Endothelial cell of umbilical vein (primary cell): ENCODE measurements around the gene SCN3B.

Source experiments
- CTCF ChIP-seq, 2 donors: IDR thresholded peaks; 1 replicate in 1 of 2; 2 replicates in 1 of 2; pipeline ENCODE4 v1.5.1; 2011; ENCODE audit warnings: low read length in 2 of 2, mild to moderate bottlenecking in 2 of 2, moderate library complexity in 2 of 2, control low read depth in 1 of 2, inconsistent platforms in 1 of 2, low read depth in 1 of 2; ENCODE audit not compliant: insufficient read depth in 1 of 2; ENCODE audit errors: extremely low read depth in 1 of 2
- EZH2 ChIP-seq: IDR thresholded peaks from 2 replicates; pipeline ENCODE4 v1.6.1; 2012; ENCODE audit warnings: borderline replicate concordance, low read depth, mild to moderate bottlenecking, moderate library complexity, low read length, inconsistent platforms; ENCODE audit not compliant: severe bottlenecking
- FOS ChIP-seq: IDR thresholded peaks from 2 replicates; pipeline ENCODE4 v1.6.1; 2011; ENCODE audit warnings: mild to moderate bottlenecking, low read length, moderate library complexity, borderline replicate concordance; ENCODE audit not compliant: insufficient read depth
- GATA2 ChIP-seq: IDR thresholded peaks from 2 replicates; pipeline ENCODE4 v1.7.0; 2011; ENCODE audit warnings: low read depth, mild to moderate bottlenecking, moderate library complexity, mixed read lengths, low read length; ENCODE audit not compliant: insufficient read length, insufficient read depth
- JUN ChIP-seq: IDR thresholded peaks from 2 replicates; pipeline ENCODE4 v1.6.1; 2011; ENCODE audit warnings: borderline replicate concordance, low read depth; ENCODE audit not compliant: insufficient read length, insufficient read depth
- MAX ChIP-seq: IDR thresholded peaks from 2 replicates; pipeline ENCODE4 v1.6.1; 2011; ENCODE audit not compliant: insufficient read depth, insufficient read length
- POLR2A ChIP-seq: IDR thresholded peaks from 2 replicates; pipeline ENCODE4 v1.6.1; 2012; ENCODE audit warnings: low read depth, mild to moderate bottlenecking, control low read depth, low read length
- POLR2AphosphoS5 ChIP-seq: IDR thresholded peaks from 2 replicates; pipeline ENCODE4 v1.6.1; 2012; ENCODE audit warnings: low read depth, mild to moderate bottlenecking, control low read depth, low read length, moderate library complexity; ENCODE audit not compliant: insufficient read depth

- TF ChIP-seq CTCF (IDR thresholded peaks at IDR 0.05; ENCODE audit: extremely low read depth in 1 of 2, insufficient read depth in 1 of 2, low read depth in 1 of 2, low read length in 2 of 2) = no peak
- no peak for TF ChIP-seq POLR2AphosphoS5
- TF ChIP-seq POLR2A = no peak
- no peak for TF ChIP-seq EZH2
- no peak for TF ChIP-seq MAX
- TF ChIP-seq JUN = no peak
- no peak for TF ChIP-seq GATA2
- no peak for TF ChIP-seq FOS
Observed at GRCh38 chr11:123582992-123583504, 71.4 kb downstream of the SCN3B start.
